Right atrium auricular region (tissue), 2 donors: ENCODE measurements around the gene GOLGA7B. TPM values are rescaled to one million over a fixed set of nuclear protein-coding genes. Genes with fewer than 3 reads are reported as not detected.

Source experiments
- DNase-seq: peaks from one replicate; pipeline ENCODE4 v3.0.0-alpha.2; 2019; ENCODE audit warnings: low spot score
- H3K27ac ChIP-seq, 2 donors: fragments of 200-600 bp; sonication (generic); 1 replicate in 1 of 2; 2 replicates in 1 of 2; pipeline ENCODE4 v1.5.1; 2016 to 2019
- H3K27me3 ChIP-seq, 2 donors: fragments of 200-600 bp; sonication (generic); one replicate each; pipeline versions ENCODE4 v1.5.1 to v1.6.0; 2017 to 2019
- H3K36me3 ChIP-seq: fragments of 200-600 bp; sonication (generic); one replicate; pipeline ENCODE4 v1.5.1; 2016
- H3K4me1 ChIP-seq, 2 donors: fragments of 200-600 bp; sonication (generic); one replicate each; pipeline versions ENCODE4 v1.5.1 to v1.6.0; 2017 to 2019
- H3K4me3 ChIP-seq, 2 donors: fragments of 200-600 bp; sonication (generic); 1 replicate in 1 of 2; 2 replicates in 1 of 2; pipeline ENCODE4 v1.5.1; 2017 to 2019; ENCODE audit warnings: mild to moderate bottlenecking in 1 of 2, moderate library complexity in 1 of 2
- H3K9me3 ChIP-seq, 2 donors: fragments of 200-600 bp; sonication (generic); one replicate each; pipeline ENCODE4 v1.5.1; 2019
- total RNA-seq, 2 donors: library from RNA; depleted of rRNA; stranded (reverse); fragments of >200 nt; gene quantifications; one replicate each; pipeline ENCODE4 v1.1.0, GENCODE V29; 2016
- TF ChIP-seq, protein P1 (sequence below), 2 donors: fragments of 200-600 bp; sonication (generic); IDR thresholded peaks; one replicate each; pipeline ENCODE4 v1.5.1; 2019; ENCODE audit warnings: antibody characterized with exemption in 2 of 2

Gene GOLGA7B
- total RNA-seq, 2 donors from 2014 or later = 1.3 to 3.2 TPM

DNA sequence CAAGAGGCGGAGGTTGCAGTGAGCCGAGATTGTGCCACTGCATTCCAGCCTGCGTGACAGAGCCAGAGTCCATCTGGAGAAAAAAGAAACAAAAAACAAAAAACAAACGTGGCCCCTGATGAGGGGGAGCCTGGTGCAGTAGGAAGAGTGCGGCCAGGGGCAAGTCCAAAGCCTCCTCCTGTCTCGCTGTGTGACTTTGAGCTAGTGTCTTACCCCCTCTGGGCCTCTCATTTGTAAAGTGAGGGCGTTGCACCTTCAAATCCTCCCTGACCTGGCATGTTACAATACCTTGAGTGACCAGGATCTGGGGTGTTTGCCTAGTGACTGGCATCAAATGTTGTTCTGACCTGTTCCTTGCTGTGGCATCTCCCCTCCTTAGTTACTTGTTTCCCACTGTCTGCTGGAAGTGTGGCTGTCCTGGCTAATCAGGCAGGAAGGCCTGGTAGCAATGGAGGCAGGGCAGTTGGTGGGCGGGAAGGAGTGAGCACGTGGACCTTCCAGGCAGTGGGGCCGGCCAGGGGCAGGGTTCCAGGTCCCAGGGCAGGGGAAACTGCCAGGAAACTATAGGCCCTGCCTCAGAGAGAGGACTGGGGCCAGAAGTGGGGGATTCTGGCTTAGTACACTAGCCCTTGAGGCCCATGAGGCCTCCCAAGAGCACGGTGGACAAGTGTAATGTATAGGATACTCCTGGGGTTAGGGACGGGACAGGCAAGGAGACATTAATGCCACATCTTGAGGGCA lies 24.5 kb upstream of the GOLGA7B start:
- Histone ChIP-seq H3K36me3 (no peaks in the 10 kb centered on the region), H3K27me3 (no peaks in the 10 kb centered on the region), H3K4me1 (peaks cover 0 to 32% of the 10 kb centered on the region in 2 donors), H3K4me3 (no peak overlapping the region), H3K27ac (peak overlapping the region in 1 of 2 donors; percentile 21), H3K9me3 (no peaks in the 10 kb centered on the region)
- TF ChIP-seq, protein P1, sequence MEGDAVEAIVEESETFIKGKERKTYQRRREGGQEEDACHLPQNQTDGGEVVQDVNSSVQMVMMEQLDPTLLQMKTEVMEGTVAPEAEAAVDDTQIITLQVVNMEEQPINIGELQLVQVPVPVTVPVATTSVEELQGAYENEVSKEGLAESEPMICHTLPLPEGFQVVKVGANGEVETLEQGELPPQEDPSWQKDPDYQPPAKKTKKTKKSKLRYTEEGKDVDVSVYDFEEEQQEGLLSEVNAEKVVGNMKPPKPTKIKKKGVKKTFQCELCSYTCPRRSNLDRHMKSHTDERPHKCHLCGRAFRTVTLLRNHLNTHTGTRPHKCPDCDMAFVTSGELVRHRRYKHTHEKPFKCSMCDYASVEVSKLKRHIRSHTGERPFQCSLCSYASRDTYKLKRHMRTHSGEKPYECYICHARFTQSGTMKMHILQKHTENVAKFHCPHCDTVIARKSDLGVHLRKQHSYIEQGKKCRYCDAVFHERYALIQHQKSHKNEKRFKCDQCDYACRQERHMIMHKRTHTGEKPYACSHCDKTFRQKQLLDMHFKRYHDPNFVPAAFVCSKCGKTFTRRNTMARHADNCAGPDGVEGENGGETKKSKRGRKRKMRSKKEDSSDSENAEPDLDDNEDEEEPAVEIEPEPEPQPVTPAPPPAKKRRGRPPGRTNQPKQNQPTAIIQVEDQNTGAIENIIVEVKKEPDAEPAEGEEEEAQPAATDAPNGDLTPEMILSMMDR (IDR thresholded peaks at IDR 0.05) = no peak
- DNase-seq = no peak

DNA sequence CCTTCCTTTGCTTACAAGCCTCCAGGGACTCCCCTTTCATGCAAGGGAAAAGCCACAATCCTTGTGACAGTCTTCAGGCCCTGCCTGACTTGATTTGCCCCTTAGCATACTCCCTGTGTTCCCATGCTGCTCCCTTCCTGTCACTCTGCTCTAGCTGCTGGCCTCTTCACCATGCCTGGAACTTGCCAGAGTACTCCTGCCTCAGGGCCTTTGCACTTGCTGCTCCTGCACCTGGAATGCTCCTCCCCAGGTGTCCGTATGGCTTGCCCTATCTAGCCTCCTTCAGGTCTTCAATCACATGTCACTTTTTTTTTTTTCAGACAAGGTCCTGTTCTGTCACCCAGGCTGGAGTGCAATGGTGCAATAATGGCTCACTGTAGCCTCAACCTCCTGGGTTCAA lies 22.8 kb upstream of the GOLGA7B start:
- H3K36me3 ChIP-seq = no peaks in the 10 kb centered on the region
- peaks cover 0 to 32% of the 10 kb centered on the region in 2 donors for H3K4me1 ChIP-seq
- no peak overlapping the region for H3K27ac ChIP-seq
- TF ChIP-seq, protein P1 (IDR thresholded peaks at IDR 0.05) = no peak
- no peaks in the 10 kb centered on the region for H3K27me3 ChIP-seq
- DNase-seq = no peak
- no peaks in the 10 kb centered on the region for H3K9me3 ChIP-seq
- H3K4me3 ChIP-seq = no peak overlapping the region

DNA sequence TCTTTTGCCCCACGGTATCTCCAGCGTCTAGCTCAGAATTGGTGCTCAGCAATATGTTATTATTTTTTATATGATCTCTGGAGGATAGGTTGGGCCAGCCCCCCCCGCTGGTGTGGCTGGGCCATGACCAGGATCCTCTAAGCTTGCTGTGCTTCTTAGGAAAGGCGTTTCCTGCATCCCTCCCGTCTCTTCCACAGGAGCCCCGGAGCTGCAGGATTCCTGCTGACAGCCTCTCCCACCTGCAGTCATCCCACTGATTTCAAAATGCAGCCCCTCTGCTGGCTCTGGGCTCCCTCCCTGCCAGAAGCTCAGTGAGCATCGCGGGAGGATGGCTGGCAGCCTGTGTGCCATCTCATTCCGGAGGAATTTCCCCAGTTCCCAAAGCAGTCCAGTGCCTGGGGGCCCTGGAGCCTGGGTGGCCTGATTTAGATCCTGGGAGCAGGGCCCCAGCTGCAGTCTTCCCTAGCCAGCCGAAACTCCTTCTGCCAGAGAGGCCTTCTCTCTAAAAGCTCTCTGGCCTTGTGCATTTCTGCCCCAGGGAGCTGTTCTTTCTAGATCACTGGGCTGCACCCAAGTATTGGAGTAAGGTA lies 21.8 kb upstream of the GOLGA7B start:
- TF ChIP-seq, protein P1 (IDR thresholded peaks at IDR 0.05) = no peak
- Histone ChIP-seq H3K36me3 (no peaks in the 10 kb centered on the region), H3K4me3 (no peak overlapping the region), H3K27ac (no peak overlapping the region), H3K4me1 (peaks cover 0 to 32% of the 10 kb centered on the region in 2 donors), H3K9me3 (no peaks in the 10 kb centered on the region), H3K27me3 (no peaks in the 10 kb centered on the region)
- DNase-seq = no peak

DNA sequence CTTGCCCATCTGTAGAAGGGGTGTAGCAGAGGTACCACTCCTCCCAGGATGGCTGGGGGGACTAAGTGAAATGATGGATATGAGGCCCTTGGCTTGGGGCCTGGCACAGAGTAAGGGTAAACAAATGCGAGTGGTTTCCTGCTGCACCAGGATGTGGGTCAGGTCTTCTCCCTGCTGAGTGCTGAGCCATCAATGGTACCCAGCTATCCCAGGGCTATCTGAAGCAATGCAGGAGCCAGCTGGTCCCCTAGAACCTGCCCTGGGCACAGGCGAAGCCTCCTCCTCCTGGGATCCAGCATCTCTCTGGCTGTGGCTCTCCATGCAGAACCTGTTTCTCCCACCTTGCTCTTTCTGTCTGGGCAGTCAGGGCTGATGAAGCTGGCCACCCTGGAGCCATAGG lies 20.9 kb upstream of the GOLGA7B start:
- DNase-seq = no peak
- no peaks in the 10 kb centered on the region for H3K36me3 ChIP-seq
- H3K27me3 ChIP-seq = no peaks in the 10 kb centered on the region
- H3K4me3 ChIP-seq = no peak overlapping the region
- H3K27ac ChIP-seq = no peak overlapping the region
- H3K4me1 ChIP-seq = peaks cover 0 to 27% of the 10 kb centered on the region in 2 donors
- TF ChIP-seq, protein P1 (IDR thresholded peaks at IDR 0.05) = no peak
- no peaks in the 10 kb centered on the region for H3K9me3 ChIP-seq

DNA sequence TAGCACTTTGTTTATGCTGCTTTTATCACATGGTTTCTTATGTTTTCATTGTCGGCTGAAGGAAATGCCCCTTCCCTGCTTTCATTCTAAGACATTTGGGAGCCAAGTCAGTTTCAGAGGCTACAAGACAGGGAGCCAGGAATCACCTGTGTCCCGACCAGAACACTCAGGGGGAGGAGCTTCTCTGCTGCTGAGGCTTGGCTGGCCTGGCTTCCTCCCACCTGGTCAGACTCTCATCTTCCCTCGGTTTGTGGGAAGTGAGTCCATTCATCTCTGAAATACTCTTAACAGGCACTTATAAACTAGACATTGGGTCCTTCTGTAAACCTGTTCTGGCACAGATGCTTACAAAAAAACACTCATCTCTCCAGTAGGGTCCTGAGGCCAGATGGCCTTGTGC lies 19.6 kb upstream of the GOLGA7B start:
- no peak for DNase-seq
- Histone ChIP-seq H3K27me3 (no peaks in the 10 kb centered on the region), H3K9me3 (no peaks in the 10 kb centered on the region), H3K4me1 (peaks cover 0 to 18% of the 10 kb centered on the region in 2 donors), H3K36me3 (no peaks in the 10 kb centered on the region), H3K4me3 (no peak overlapping the region), H3K27ac (no peak overlapping the region)
- TF ChIP-seq, protein P1 (IDR thresholded peaks at IDR 0.05) = no peak
